Measurements from ENCODE around the gene CANT1. TPM values are rescaled to one million over a fixed set of nuclear protein-coding genes. Genes with fewer than 3 reads are reported as not detected.

Gene CANT1
- total RNA-seq, 1 donor = 49.2 TPM

GRCh38 chr17:79034931-79035485 is 25.4 kb upstream of the CANT1 start:
- TF ChIP-seq, protein P1, sequence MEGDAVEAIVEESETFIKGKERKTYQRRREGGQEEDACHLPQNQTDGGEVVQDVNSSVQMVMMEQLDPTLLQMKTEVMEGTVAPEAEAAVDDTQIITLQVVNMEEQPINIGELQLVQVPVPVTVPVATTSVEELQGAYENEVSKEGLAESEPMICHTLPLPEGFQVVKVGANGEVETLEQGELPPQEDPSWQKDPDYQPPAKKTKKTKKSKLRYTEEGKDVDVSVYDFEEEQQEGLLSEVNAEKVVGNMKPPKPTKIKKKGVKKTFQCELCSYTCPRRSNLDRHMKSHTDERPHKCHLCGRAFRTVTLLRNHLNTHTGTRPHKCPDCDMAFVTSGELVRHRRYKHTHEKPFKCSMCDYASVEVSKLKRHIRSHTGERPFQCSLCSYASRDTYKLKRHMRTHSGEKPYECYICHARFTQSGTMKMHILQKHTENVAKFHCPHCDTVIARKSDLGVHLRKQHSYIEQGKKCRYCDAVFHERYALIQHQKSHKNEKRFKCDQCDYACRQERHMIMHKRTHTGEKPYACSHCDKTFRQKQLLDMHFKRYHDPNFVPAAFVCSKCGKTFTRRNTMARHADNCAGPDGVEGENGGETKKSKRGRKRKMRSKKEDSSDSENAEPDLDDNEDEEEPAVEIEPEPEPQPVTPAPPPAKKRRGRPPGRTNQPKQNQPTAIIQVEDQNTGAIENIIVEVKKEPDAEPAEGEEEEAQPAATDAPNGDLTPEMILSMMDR (IDR thresholded peaks at IDR 0.05; ENCODE audit: extremely low read depth, low read depth, low read length) = no peak
- no peak overlapping the region for H3K27ac ChIP-seq (ENCODE audit: low read depth, low read length)
- H3K79me2 ChIP-seq (ENCODE audit: insufficient read depth, low read length) = no peaks in the 10 kb centered on the region
- H2AFZ ChIP-seq (ENCODE audit: low read length) = no peak overlapping the region
- H3K4me1 ChIP-seq (ENCODE audit: insufficient read depth, low read length) = peaks cover 21% of the 10 kb centered on the region
- no peak overlapping the region for H3K4me3 ChIP-seq (ENCODE audit: insufficient read depth, low read length)
- no peaks in the 10 kb centered on the region for H3K36me3 ChIP-seq (ENCODE audit: insufficient read depth, low read length)
- H3K27me3 ChIP-seq (ENCODE audit: insufficient read depth, low read length) = peaks cover 12% of the 10 kb centered on the region
- no peak overlapping the region for H3K4me2 ChIP-seq (ENCODE audit: insufficient read depth, low read length)
- no peaks in the 10 kb centered on the region for H4K20me1 ChIP-seq (ENCODE audit: insufficient read depth, low read length)
- DNase-seq (ENCODE audit: insufficient read length, low spot score, missing footprints) = peak; percentile 14
- H3K9me3 ChIP-seq (ENCODE audit: low read depth, low read length) = no peaks in the 10 kb centered on the region

DNA sequence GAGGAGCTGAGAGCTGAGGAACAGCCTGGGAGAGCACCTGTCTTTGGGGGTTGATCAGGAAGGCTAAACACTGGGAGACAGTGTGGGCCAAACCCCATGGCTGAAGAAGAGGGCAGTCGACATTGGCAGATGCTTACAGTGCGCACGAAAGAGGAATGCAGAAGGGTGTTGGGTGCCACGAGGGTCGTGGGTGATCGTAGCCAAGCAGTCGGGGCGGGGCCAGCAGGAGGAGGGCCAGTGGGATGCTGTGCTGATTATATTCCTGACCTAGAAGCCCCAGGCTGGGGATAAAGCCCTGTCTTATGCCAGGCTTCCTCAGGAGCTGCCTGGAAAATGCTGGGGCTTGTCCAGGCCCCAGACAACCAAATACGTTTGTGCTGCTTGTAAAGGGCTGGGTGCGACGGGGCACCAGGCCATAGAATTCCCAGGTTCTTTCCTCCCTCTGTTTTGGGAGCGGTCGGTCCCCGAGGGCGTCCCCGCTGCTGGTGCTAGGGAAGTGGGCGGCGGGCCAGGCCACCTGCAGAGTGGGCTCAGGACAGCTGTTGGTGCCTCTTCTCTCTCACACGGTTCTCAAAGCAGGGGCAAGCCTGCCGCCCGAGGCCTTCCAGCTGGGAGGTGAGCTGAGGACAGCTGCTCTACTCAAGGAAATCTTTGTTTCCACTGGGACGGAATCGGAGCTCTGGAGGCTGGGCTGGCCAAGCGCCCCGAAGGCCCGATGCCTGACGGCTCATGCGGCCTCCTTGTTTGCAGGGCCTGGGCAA is 24.4 kb upstream of the CANT1 start:
- Histone ChIP-seq H3K4me1 (ENCODE audit: insufficient read depth, low read length) (peaks cover 17% of the 10 kb centered on the region), H3K27ac (ENCODE audit: low read depth, low read length) (no peak overlapping the region), H2AFZ (ENCODE audit: low read length) (no peak overlapping the region), H3K79me2 (ENCODE audit: insufficient read depth, low read length) (no peaks in the 10 kb centered on the region), H3K36me3 (ENCODE audit: insufficient read depth, low read length) (no peaks in the 10 kb centered on the region), H3K4me2 (ENCODE audit: insufficient read depth, low read length) (no peak overlapping the region), H3K4me3 (ENCODE audit: insufficient read depth, low read length) (no peak overlapping the region), H3K9me3 (ENCODE audit: low read depth, low read length) (no peaks in the 10 kb centered on the region), H3K27me3 (ENCODE audit: insufficient read depth, low read length) (peaks cover 20% of the 10 kb centered on the region), H4K20me1 (ENCODE audit: insufficient read depth, low read length) (no peaks in the 10 kb centered on the region)
- TF ChIP-seq, protein P1 (IDR thresholded peaks at IDR 0.05; ENCODE audit: extremely low read depth, low read depth, low read length) = no peak
- DNase-seq (ENCODE audit: insufficient read length, low spot score, missing footprints) = peak; percentile 11

DNA sequence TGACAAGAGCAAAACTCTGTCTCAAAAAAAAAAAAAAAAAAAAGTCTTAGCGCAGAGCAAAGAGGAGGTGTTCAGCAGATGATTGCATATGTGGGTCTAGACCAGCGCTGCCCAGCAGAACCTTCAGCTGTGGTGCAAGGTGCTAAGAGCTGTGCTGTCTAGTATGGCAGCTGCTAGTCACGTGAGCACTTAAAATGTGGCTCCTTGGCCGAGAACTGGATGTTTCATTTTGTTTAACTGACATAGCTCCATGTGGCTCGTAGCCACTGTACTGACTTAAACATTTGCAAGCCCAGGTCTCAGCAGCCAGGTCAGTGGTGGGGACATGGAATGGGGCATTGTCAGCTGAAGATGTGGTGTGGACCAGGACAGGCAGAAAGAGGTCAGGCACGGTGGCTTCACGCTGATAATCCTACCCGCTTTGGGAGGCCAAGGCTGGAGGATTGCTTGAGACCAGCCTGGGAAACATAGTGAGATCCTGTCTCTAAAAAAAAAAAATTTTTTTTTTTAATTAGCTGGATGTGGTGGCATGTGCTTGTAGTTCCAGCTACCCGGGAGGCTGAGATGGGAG is 23.6 kb upstream of the CANT1 start:
- TF ChIP-seq, protein P1 (IDR thresholded peaks at IDR 0.05; ENCODE audit: extremely low read depth, low read depth, low read length) = no peak
- H3K27me3 ChIP-seq (ENCODE audit: insufficient read depth, low read length) = peaks cover 21% of the 10 kb centered on the region
- H3K27ac ChIP-seq (ENCODE audit: low read depth, low read length) = no peak overlapping the region
- H3K4me1 ChIP-seq (ENCODE audit: insufficient read depth, low read length) = peaks cover 18% of the 10 kb centered on the region
- no peak overlapping the region for H3K4me2 ChIP-seq (ENCODE audit: insufficient read depth, low read length)
- DNase-seq (ENCODE audit: insufficient read length, low spot score, missing footprints) = peak; percentile 23
- no peaks in the 10 kb centered on the region for H3K36me3 ChIP-seq (ENCODE audit: insufficient read depth, low read length)
- no peaks in the 10 kb centered on the region for H3K79me2 ChIP-seq (ENCODE audit: insufficient read depth, low read length)
- no peaks in the 10 kb centered on the region for H4K20me1 ChIP-seq (ENCODE audit: insufficient read depth, low read length)
- H3K9me3 ChIP-seq (ENCODE audit: low read depth, low read length) = no peaks in the 10 kb centered on the region
- H2AFZ ChIP-seq (ENCODE audit: low read length) = no peak overlapping the region
- no peak overlapping the region for H3K4me3 ChIP-seq (ENCODE audit: insufficient read depth, low read length)
